ENCODE measurements around the gene NHLRC4. TPM values are rescaled to one million over a fixed set of nuclear protein-coding genes. Genes with fewer than 3 reads are reported as not detected.

Gene NHLRC4
- total and polyA plus RNA-seq, 7 donors: 0.06 to 0.39 (median 0.27) TPM; not detected in 1

DNA sequence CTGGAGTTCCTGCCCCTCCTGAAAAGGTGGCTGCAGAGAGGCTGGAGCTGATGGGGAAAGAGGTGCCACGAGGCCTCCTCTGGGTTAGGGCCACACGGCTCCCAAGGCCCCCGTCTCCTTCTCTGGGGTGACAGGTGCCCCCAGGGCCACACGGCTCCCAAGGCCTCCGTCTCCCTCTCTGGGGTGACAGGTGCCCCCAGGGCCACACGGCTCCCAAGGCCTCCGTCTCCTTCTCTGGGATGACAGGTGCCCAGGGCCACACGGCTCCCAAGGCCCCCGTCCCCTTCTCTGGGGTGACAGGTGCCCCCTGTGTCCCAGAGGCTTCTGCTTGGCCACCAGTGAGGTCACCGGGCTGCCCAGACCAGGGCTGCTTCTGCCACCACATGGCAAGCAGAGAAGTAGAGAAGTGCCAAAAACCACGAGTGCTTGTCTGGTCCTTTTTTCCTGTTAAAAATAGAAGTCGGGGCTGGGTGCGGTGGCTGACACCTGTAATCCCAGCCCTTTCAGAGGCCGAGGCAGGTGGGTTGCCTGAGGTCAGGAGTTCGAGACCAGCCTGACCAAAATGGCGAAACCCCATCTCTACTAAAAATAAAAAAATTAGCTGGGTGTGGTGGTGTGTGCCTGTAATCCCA, 35.2 kb upstream of the NHLRC4 start:
- 49 to 62% (median 50%) methylated on average over 14 to 16 of the region's 16 CpGs for WGBS, 3 donors
- peak overlapping the region; percentile 61 for H3K27ac ChIP-seq
- H3K4me1 ChIP-seq: peaks cover 60% of the 10 kb centered on the region

DNA sequence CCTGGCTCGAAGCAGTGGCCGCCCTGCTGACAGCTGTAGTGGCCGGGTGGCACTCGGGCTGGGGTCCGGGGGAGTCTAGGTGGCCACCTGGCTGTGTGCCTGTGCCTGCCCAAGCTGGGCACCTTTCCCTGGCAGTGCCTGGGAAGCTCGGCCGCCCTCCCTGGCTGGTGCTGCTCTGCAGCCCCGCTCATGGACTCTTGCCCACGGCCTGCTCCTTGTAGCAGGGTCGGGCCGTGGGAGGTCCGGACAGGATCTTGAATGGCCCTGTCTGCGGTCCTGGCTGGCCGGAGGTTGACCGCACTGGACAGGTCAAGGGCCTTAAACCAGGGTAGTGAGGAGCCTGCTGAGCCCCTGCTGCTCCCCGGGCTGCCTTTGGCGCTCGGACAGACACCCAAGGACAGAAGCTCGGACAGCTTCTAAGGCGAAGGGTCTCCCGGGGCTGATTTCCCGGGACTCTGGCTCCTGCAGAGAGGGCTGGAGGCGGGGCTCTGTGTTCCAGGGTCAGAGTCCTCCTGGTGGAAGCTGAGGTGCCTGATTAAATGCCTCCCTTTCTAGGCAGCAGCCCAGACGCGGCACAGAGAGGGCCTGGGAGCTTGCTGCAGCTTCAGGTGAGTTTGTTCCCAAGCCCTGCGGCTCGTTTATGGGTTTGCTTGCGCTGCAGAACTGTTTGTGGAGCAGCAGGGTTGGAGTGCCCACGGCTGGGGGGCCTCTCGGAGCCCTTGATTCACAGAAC, 33.2 kb upstream of the NHLRC4 start:
- 40 to 63% (median 44%) methylated on average over 27 to 30 of the region's 30 CpGs for WGBS, 3 donors
- ATAC-seq: no peak
- H3K4me3 ChIP-seq: peak overlapping the region; percentile 45
- H3K27me3 ChIP-seq (ENCODE audit: insufficient read depth in 3 of 3, low read length in 2 of 3): no peaks in the 10 kb centered on the region
- no peak for DNase-seq
- intact Hi-C loops (cut with DNase I): no loop called here
- H3K4me1 ChIP-seq: peaks cover 56% of the 10 kb centered on the region
- peaks cover 0 to 14% of the 10 kb centered on the region in 2 donors for H3K36me3 ChIP-seq (ENCODE audit: insufficient read depth in 1 of 2, low read depth in 1 of 2)
- TF ChIP-seq, protein P1, sequence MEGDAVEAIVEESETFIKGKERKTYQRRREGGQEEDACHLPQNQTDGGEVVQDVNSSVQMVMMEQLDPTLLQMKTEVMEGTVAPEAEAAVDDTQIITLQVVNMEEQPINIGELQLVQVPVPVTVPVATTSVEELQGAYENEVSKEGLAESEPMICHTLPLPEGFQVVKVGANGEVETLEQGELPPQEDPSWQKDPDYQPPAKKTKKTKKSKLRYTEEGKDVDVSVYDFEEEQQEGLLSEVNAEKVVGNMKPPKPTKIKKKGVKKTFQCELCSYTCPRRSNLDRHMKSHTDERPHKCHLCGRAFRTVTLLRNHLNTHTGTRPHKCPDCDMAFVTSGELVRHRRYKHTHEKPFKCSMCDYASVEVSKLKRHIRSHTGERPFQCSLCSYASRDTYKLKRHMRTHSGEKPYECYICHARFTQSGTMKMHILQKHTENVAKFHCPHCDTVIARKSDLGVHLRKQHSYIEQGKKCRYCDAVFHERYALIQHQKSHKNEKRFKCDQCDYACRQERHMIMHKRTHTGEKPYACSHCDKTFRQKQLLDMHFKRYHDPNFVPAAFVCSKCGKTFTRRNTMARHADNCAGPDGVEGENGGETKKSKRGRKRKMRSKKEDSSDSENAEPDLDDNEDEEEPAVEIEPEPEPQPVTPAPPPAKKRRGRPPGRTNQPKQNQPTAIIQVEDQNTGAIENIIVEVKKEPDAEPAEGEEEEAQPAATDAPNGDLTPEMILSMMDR (IDR thresholded peaks at IDR 0.05): no peak
- no peaks in the 10 kb centered on the region for H3K9me3 ChIP-seq
- H3K27ac ChIP-seq: peak overlapping the region; percentile 85

More for the DNA sequence above, 35.2 kb upstream of the NHLRC4 start:
- H3K27me3 ChIP-seq (ENCODE audit: insufficient read depth in 3 of 3, low read length in 2 of 3): no peaks in the 10 kb centered on the region
- DNase-seq (no peak), ATAC-seq (no peak)
- intact Hi-C loops (cut with DNase I): no loop called here
- H3K9me3 ChIP-seq: no peaks in the 10 kb centered on the region
- no peaks in the 10 kb centered on the region for H3K36me3 ChIP-seq (ENCODE audit: insufficient read depth in 1 of 2, low read depth in 1 of 2)
- TF ChIP-seq, protein P1 (IDR thresholded peaks at IDR 0.05): no peak
- no peak overlapping the region for H3K4me3 ChIP-seq

DNA sequence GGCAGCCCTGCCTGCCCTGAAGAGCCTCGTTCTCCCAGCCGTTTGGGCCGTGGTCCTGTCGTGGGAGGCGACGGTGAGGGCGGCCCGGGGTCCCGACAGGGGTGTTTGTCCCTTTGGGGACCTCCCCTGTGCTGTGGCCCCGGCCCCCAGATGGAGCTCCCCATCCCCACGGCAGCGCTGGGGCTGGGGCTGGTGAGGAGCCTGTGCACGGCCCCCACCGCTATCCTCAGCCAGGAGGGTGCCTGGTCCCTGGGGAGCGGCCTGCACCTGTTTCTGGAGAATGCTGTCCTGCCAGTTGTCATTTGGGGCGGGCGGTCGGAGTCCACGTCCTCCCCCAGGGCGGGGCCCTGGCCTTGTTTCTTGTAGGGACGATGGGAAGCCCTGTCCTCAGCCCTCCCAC, 32.7 kb upstream of the NHLRC4 start:
- H3K36me3 ChIP-seq (ENCODE audit: insufficient read depth in 1 of 2, low read depth in 1 of 2): peaks cover 0 to 14% of the 10 kb centered on the region in 2 donors
- ATAC-seq (peak; percentile 48 to 65 (median 58)), DNase-seq (peak; percentile 75 to 90)
- no peaks in the 10 kb centered on the region for H3K27me3 ChIP-seq (ENCODE audit: insufficient read depth in 3 of 3, low read length in 2 of 3)
- peaks cover 51% of the 10 kb centered on the region for H3K4me1 ChIP-seq
- 27 to 57% (median 37%) methylated on average over 19 to 21 of the region's 21 CpGs for WGBS, 3 donors
- intact Hi-C loops (cut with DNase I): no loop called here
- TF ChIP-seq, protein P1 (IDR thresholded peaks at IDR 0.05): no peak
- peak overlapping the region; percentile 45 for H3K4me3 ChIP-seq
- no peaks in the 10 kb centered on the region for H3K9me3 ChIP-seq
- H3K27ac ChIP-seq: peak overlapping the region; percentile 85

DNA sequence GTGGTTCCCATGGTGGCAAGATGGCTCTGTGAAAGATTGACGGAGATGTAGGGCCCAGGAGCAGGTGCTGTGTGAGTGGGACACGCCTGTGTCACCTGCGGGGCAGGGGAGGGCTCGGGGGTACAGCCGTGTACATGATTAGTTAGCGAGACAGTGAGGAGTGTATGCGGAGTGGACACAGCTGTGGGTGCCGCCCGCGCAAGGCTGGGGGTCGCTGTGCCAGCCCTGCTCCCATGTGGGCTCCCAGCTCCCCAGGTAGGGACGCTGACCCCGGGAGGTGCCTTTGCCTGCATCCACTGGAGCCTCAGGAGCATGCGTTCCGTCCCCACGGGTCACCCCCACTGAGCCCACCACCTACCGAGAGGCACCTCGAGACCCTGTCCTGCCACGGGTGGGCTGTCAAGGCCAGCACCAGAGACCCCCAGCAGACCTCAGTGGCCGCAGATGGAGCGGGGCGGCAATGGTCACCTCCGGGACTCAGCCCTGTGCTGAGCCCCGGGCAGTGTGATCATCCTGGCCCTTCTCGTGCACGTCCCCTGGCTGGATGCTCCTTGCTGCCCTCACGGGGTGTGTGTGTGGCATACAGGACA, 31.9 kb upstream of the NHLRC4 start:
- 63 to 78% (median 64%) methylated on average over 27 of the region's 27 CpGs for WGBS, 3 donors
- Histone ChIP-seq H3K36me3 (ENCODE audit: insufficient read depth in 1 of 2, low read depth in 1 of 2) (peaks cover 0 to 14% of the 10 kb centered on the region in 2 donors), H3K27ac (peak overlapping the region; percentile 85), H3K27me3 (ENCODE audit: insufficient read depth in 3 of 3, low read length in 2 of 3) (no peaks in the 10 kb centered on the region), H3K4me3 (peak overlapping the region; percentile 45), H3K4me1 (peaks cover 42% of the 10 kb centered on the region), H3K9me3 (no peaks in the 10 kb centered on the region)
- intact Hi-C loops (cut with DNase I): no loop called here
- TF ChIP-seq, protein P1 (IDR thresholded peaks at IDR 0.05): no peak
- ATAC-seq (peak; percentile 79 to 88 (median 84)), DNase-seq (peak in 1 of 2 donors; percentile 89)

All from psoas muscle (tissue), 8 donors.